Stimulated activated CD8-positive, alpha-beta memory T cell treated with anti-CD3 and anti-CD28 coated beads, Interleukin-7, amount 100 ng/mL, for 48 hours (primary cell): ENCODE results near the gene API5.
"Not testable (repeated sequence)": the region's sequence is repeated elsewhere in the genome, so short reads cannot be mapped to it uniquely, and the experiment has no call there.

Experiments used
- DNase-seq, 2 donors: peaks; one replicate each; pipeline ENCODE4 v3.0.0-alpha.2; 2020; ENCODE audit warnings: low read depth in 1 of 2; ENCODE audit errors: extremely low read depth in 1 of 2

Gene API5

DNA sequence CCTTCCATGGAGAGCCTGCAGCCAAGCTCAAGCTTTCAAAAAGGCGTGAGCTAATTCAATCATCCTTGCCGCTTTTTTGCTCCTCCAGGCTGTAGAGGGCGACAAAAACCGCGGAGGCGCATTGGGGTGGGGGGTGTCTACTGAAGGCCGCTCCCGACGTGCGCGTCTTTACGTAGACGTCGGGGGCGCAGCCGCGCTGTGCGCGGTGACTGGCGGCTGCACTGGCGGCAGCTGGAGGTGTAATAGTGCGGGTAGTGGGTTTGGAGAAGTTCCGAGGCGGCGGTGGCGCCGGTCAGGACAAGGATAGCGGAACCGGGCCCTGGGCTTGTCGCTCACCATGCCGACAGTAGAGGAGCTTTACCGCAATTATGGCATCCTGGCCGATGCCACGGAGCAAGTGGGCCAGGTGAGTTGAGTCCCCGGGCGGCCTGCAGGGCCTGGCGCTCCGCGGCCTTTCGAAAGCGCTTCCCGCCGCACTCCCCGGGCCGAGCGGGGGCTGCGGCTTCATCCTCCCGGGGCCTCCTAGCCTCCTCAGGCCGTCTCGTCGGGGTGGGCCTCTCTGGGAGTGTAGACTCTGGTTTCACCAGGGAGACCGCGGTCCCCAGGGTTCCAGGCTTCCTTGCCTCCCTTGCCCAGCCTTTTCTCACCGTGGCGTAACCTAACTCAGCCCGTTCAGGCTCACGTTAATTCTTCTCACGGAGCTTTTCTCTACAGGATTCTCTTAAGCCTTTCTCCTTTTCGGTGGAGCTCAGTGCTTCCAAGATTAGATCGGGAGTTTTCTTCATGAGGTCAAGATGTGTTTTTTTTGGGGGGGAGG is at the start of gene API5:
TSS of gene API5 (plus strand) at position 206 of the 817 bp plus-strand sequence. CDS start at position 338, 132 bp downstream.
- DNase-seq, result peak; percentile 84 to 92

DNA sequence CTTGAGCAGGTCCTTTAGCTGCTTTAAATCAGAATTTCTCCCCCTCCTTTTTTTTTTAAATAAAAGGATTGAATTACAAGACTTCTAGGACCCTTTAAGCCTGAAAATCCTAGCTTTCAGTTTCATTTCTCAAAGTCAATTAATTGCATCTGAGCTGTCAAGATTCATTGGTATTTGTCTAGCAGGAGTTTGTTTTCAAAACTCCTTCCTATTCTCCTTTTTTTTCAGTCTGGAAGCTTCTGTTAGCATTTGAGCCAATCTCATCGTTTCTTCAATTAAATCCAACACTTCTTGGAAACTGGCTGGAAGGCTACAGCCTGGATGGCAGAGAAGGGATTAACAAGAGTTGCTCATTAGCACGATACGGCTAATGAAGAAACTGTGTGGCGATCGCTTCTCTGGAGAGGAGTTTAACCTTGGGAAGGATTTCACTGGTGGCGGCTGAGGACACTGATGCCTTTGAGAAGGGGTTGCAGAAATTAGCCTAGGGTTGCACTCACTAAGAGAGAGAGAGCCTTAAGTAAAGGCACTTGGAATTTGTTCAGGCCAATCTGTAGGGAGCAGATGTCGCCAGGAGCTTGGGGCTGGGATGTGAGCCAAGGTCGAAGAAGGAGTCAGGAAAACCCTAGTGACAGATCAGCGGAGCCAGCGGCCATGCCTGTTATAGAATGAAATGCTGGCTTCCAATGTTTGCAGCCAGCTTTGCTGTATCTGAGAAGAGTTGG is 43.8 kb upstream of the API5 start:
- DNase-seq, result no peak

GRCh38 chr11:43268786-43269185 is 43.0 kb upstream of the API5 start:
- DNase-seq, result no peak

- no peak for DNase-seq
Observed at GRCh38 chr11:43269254-43269918, 42.4 kb upstream of the API5 start.

- DNase-seq, result no peak
Observed at GRCh38 chr11:43270468-43270867, 41.3 kb upstream of the API5 start.

GRCh38 chr11:43278193-43278956 is 33.4 kb upstream of the API5 start:
- DNase-seq, result no peak

- DNase-seq, result peak in 1 of 2 donors; percentile 5
Observed at GRCh38 chr11:43282607-43283440, 29.0 kb upstream of the API5 start.

GRCh38 chr11:43285826-43286225 is 26.0 kb upstream of the API5 start:
- no peak for DNase-seq

DNA sequence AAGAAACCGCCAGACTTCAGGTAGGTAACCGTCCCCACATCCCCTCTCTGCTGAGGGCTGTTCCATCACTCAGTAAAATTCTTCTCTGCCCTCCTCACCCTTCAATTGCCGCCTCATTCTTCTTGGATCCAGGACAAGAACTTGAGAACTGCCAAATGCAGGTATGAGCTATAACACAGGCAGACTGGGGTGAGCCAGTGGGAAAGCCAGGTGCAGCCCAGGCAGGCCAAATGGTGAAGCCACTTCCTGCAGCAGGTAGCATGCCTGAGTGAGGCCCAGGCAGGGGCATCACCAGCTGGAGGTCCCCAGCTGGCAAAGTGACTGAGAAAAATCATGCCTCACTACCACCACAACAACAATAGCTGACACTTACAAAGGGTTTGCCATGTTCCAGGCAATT is 22.4 kb upstream of the API5 start:
- DNase-seq, result no peak

GRCh38 chr11:43298397-43298796 is 13.4 kb upstream of the API5 start:
- DNase-seq, result no peak

- no peak for DNase-seq
Observed at GRCh38 chr11:43315966-43316365, 4.2 kb downstream of the API5 start.

GRCh38 chr11:43316451-43316850 is 4.7 kb downstream of the API5 start:
- DNase-seq, result peak; percentile 24 to 40

DNA sequence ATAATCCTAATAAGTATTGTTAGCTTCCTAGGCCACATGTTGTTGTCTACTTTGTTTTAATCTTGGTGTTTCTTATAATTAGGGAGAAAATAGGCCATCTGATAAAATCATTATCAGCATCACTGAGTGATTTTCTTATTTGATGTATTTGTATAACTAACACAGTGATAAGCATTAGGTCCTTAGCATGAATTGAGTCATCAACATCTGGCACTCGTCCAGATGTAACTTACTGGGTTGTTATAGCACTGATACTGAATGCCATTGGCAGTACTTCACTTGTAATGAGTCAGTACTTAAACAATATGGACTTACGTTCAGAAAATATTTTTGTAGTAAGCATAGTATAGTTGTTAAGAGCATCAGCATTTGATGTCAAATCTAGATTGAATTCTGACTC is 16.2 kb downstream of the API5 start:
- DNase-seq, result no peak

DNA sequence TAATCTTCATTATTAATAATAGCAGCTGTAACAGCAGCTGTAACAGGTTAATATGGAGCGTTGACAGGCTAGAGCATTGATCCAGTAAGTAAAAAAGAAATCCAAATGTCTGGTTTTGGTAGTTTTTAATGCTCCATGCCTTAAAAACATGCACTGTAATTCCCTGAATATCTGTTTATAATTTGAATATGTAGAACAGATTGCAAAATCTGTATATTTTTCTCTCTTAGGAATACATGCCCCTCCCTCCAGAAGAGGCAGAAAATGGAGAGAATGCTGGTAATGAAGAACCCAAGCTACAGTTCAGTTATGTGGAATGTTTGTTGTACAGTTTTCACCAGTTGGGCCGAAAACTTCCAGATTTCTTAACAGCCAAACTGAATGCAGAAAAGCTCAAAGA is 16.7 kb downstream of the API5 start:
- no peak for DNase-seq

GRCh38 chr11:43341159-43341558 is 29.4 kb downstream of the API5 start:
- DNase-seq, result no peak

GRCh38 chr11:43351426-43351825 is 39.6 kb downstream of the API5 start:
- DNase-seq, result not testable (repeated sequence)

- no peak for DNase-seq
Observed at GRCh38 chr11:43354311-43354710, 42.5 kb downstream of the API5 start.

- no peak for DNase-seq
Observed at GRCh38 chr11:43356336-43356735, 44.5 kb downstream of the API5 start.

DNA sequence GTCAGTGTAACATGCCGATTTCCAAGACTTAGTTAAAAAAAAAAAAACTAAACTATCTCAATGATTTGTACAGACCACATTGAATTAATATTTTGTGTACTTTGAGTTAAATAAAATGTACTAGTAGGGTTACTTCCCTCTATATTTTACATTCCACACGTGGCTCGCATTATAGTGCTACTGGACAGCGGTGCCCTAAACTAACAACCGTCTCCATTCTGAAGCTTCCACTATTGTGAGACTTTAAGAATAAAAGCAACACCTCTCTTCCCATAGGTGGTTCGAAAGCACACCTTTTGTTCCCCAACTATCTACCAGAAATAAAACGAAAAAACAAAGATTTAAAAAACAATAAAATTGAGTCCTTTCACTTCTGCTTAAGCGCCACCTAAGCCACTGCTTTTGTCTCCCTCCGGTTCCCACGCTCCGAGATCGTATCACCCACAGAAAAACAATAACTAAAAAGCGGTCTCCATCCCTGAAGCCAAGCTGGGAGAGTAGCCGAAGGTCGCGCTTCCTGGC is 46.5 kb downstream of the API5 start:
- no peak for DNase-seq
